Activated CD8-positive, alpha-beta memory T cell treated with anti-CD3 and anti-CD28 coated beads for 4 hours (primary cell): Measurements from ENCODE around the gene DIP2B.
A peak's percentile ranks its signal among the peaks of the same experiment; 100 is the strongest.

ENCODE experiments used
- DNase-seq, 2 donors: peaks; one replicate each; pipeline ENCODE4 v3.0.0-alpha.2; 2020; ENCODE audit warnings: low read depth in 2 of 2

The DIP2B gene

GRCh38 chr12:50574601-50575348, 70.0 kb downstream of the DIP2B start:
- DNase-seq, result no peak

GRCh38 chr12:50579757-50580267, 75.0 kb downstream of the DIP2B start:
- DNase-seq, result no peak

GRCh38 chr12:50580436-50580835, 75.7 kb downstream of the DIP2B start:
- DNase-seq, result no peak

- DNase-seq, result no peak
These were observed 76.7 kb downstream of the DIP2B start for GRCh38 chr12:50581226-50582184.

- no peak for DNase-seq
These were observed 79.3 kb downstream of the DIP2B start for GRCh38 chr12:50584135-50584534.

GRCh38 chr12:50589650-50590435, 85.1 kb downstream of the DIP2B start:
- DNase-seq, result no peak

- no peak for DNase-seq
These were observed 86.1 kb downstream of the DIP2B start for GRCh38 chr12:50590869-50591268.

GRCh38 chr12:50595667-50596066, 90.9 kb downstream of the DIP2B start:
- DNase-seq, result no peak

GRCh38 chr12:50597200-50598195, 92.7 kb downstream of the DIP2B start:
- peak in 1 of 2 donors; percentile 44 for DNase-seq

- DNase-seq, result no peak
These were observed 93.6 kb downstream of the DIP2B start for GRCh38 chr12:50598321-50598862.

GRCh38 chr12:50599366-50600095, 94.7 kb downstream of the DIP2B start:
- no peak for DNase-seq

GRCh38 chr12:50600364-50600763, 95.6 kb downstream of the DIP2B start:
- DNase-seq, result no peak

- no peak for DNase-seq
These were observed 99.2 kb downstream of the DIP2B start for GRCh38 chr12:50603817-50604639.

- DNase-seq, result no peak
These were observed 99.8 kb downstream of the DIP2B start for GRCh38 chr12:50604640-50604920.

GRCh38 chr12:50606675-50607375, 102.0 kb downstream of the DIP2B start:
- no peak for DNase-seq

- no peak for DNase-seq
These were observed 104.6 kb downstream of the DIP2B start for GRCh38 chr12:50609292-50609874.

- DNase-seq, result no peak
These were observed 105.4 kb downstream of the DIP2B start for GRCh38 chr12:50610171-50610570.
